ENCODE data around the gene PPP2R1A.
A peak's percentile ranks its signal among the peaks of the same experiment; 100 is the strongest.

The PPP2R1A gene

GRCh38 chr19:52189735-52190486, at the start of gene PPP2R1A:
Gene PPP2R1A, plus strand, starts transcription at chr19:52190052. Its CDS starts 45 bp downstream, at chr19:52190097.
- DNase-seq (ENCODE audit: low spot score): peak; percentile 100

- DNase-seq (ENCODE audit: low spot score): no peak
These were observed 48.6 kb upstream of the PPP2R1A start for GRCh38 chr19:52141203-52141602.

GRCh38 chr19:52142001-52142595, 47.8 kb upstream of the PPP2R1A start:
- no peak for DNase-seq (ENCODE audit: low spot score)

- DNase-seq (ENCODE audit: low spot score): no peak
These were observed 41.6 kb upstream of the PPP2R1A start for GRCh38 chr19:52148256-52148655.

- DNase-seq (ENCODE audit: low spot score): no peak
These were observed 34.1 kb upstream of the PPP2R1A start for GRCh38 chr19:52155596-52156359.

- no peak for DNase-seq (ENCODE audit: low spot score)
These were observed 19.5 kb upstream of the PPP2R1A start for GRCh38 chr19:52170304-52170703.

GRCh38 chr19:52170863-52171320, 19.0 kb upstream of the PPP2R1A start:
- no peak for DNase-seq (ENCODE audit: low spot score)

- peak; percentile 94 for DNase-seq (ENCODE audit: low spot score)
These were observed 18.3 kb upstream of the PPP2R1A start, which contains the start of gene ZNF836 for GRCh38 chr19:52171321-52172169. Gene ZNF836, minus strand, starts transcription at chr19:52171621. Its CDS starts 3,549 bp downstream, at chr19:52168072.

- DNase-seq (ENCODE audit: low spot score): no peak
These were observed 17.5 kb upstream of the PPP2R1A start for GRCh38 chr19:52172347-52172746.

- no peak for DNase-seq (ENCODE audit: low spot score)
These were observed 13.3 kb upstream of the PPP2R1A start for GRCh38 chr19:52176574-52176973.

- DNase-seq (ENCODE audit: low spot score): no peak
These were observed 2.4 kb upstream of the PPP2R1A start for GRCh38 chr19:52187407-52187806.

- no peak for DNase-seq (ENCODE audit: low spot score)
These were observed 774 bp upstream of the PPP2R1A start for GRCh38 chr19:52188822-52189734.

- DNase-seq (ENCODE audit: low spot score): no peak
These were observed 838 bp downstream of the PPP2R1A start for GRCh38 chr19:52190487-52191293.

GRCh38 chr19:52191389-52191788, 1.5 kb downstream of the PPP2R1A start:
- DNase-seq (ENCODE audit: low spot score): no peak

- DNase-seq (ENCODE audit: low spot score): no peak
These were observed 2.1 kb downstream of the PPP2R1A start for GRCh38 chr19:52191951-52192350.

GRCh38 chr19:52196256-52196967, 6.6 kb downstream of the PPP2R1A start:
- DNase-seq (ENCODE audit: low spot score): no peak

GRCh38 chr19:52197964-52198363, 8.1 kb downstream of the PPP2R1A start:
- no peak for DNase-seq (ENCODE audit: low spot score)

- DNase-seq (ENCODE audit: low spot score): no peak
These were observed 8.8 kb downstream of the PPP2R1A start for GRCh38 chr19:52198678-52199077.

- no peak for DNase-seq (ENCODE audit: low spot score)
These were observed 10.2 kb downstream of the PPP2R1A start for GRCh38 chr19:52200044-52200443.

All from CD4-positive, alpha-beta T cell treated with Interleukin-2 at 100 ng/mL for 4 hours (primary cell).